HL-60 (cell line): ENCODE data around the gene SPTB.

Experiments used
- CTCF ChIP-seq: IDR thresholded peaks from one replicate; pipeline ENCODE4 v1.5.1; 2011; ENCODE audit warnings: low read length, control low read depth, inconsistent platforms; ENCODE audit not compliant: insufficient read depth
- GABPA ChIP-seq: IDR thresholded peaks from 2 replicates; pipeline ENCODE4 v1.6.1; 2012; ENCODE audit warnings: low read depth
- POLR2AphosphoS5 ChIP-seq: IDR thresholded peaks from 2 replicates; pipeline ENCODE4 v1.6.1; 2012; ENCODE audit warnings: low read depth
- REST ChIP-seq: IDR thresholded peaks from 2 replicates; pipeline ENCODE4 v1.6.1; 2012; ENCODE audit warnings: low read depth; ENCODE audit not compliant: insufficient replicate concordance

- TF ChIP-seq CTCF (no peak), POLR2AphosphoS5 (no peak), GABPA (no peak), REST (no peak)
These were observed 153.2 kb downstream of the SPTB start for GRCh38 chr14:64726585-64726890.
